VCaP (cell line): Measurements from ENCODE around the gene CNEP1R1.

Experiments
- H3K27ac ChIP-seq: fragments of 450-650 bp; 2 replicates; pipeline ENCODE4 v1.5.1; 2017
- CTCF ChIP-seq: fragments of 450-650 bp; conservative IDR thresholded peaks from 2 replicates; pipeline ENCODE4 v1.5.1; 2017; ENCODE audit warnings: mild to moderate bottlenecking, moderate library complexity

Gene CNEP1R1

GRCh38 chr16:49993579-49993978 is 31.4 kb upstream of the CNEP1R1 start:
- TF ChIP-seq CTCF, result no peak
- H3K27ac ChIP-seq, result no peak overlapping the region

GRCh38 chr16:49994006-49994405 is 31.0 kb upstream of the CNEP1R1 start:
- H3K27ac ChIP-seq, result no peak overlapping the region
- TF ChIP-seq CTCF, result no peak

GRCh38 chr16:49995720-49996119 is 29.3 kb upstream of the CNEP1R1 start:
- TF ChIP-seq CTCF, result no peak

GRCh38 chr16:49997721-49998251 is 27.2 kb upstream of the CNEP1R1 start:
- no peak for TF ChIP-seq CTCF
- H3K27ac ChIP-seq, result no peak overlapping the region

More at GRCh38 chr16:49995720-49996119, 29.3 kb upstream of the CNEP1R1 start:
- no peak overlapping the region for H3K27ac ChIP-seq

- no peak for TF ChIP-seq CTCF
- H3K27ac ChIP-seq, result no peak overlapping the region
Observed at GRCh38 chr16:49998991-49999390, 26.0 kb upstream of the CNEP1R1 start.

- TF ChIP-seq CTCF, result no peak
- no peak overlapping the region for H3K27ac ChIP-seq
Observed at GRCh38 chr16:50001144-50001543, 23.9 kb upstream of the CNEP1R1 start.

- TF ChIP-seq CTCF, result no peak
- H3K27ac ChIP-seq, result no peak overlapping the region
Observed at GRCh38 chr16:50002190-50002589, 22.8 kb upstream of the CNEP1R1 start.

- H3K27ac ChIP-seq, result no peak overlapping the region
- no peak for TF ChIP-seq CTCF
Observed at GRCh38 chr16:50004239-50004638, 20.8 kb upstream of the CNEP1R1 start.
